Pons (tissue), 1 donor: Measurements from ENCODE around the gene BEND3.
"Not testable (repeated sequence)": the region's sequence is repeated elsewhere in the genome, so short reads cannot be mapped to it uniquely, and the experiment has no call there.

Experiments used
- DNase-seq: peaks from one replicate; pipeline ENCODE4 v3.0.0-alpha.2; 2016; ENCODE audit warnings: low spot score

Gene BEND3

GRCh38 chr6:107114926-107115694 is at the start of gene BEND3:
TSS of gene BEND3 (minus strand) at chr6:107115515. CDS start at chr6:107099285, 16,230 bp downstream.
- DNase-seq, result no peak

- not testable (repeated sequence) for DNase-seq
These were observed 49.0 kb upstream of the BEND3 start for GRCh38 chr6:107164299-107164698.

GRCh38 chr6:107161521-107161920 is 46.2 kb upstream of the BEND3 start:
- DNase-seq, result no peak

- no peak for DNase-seq
These were observed 41.3 kb upstream of the BEND3 start for GRCh38 chr6:107156617-107157016.

GRCh38 chr6:107154801-107155160 is 39.5 kb upstream of the BEND3 start:
- DNase-seq, result no peak

- no peak for DNase-seq
These were observed 39.0 kb upstream of the BEND3 start for GRCh38 chr6:107154131-107154800.

- no peak for DNase-seq
These were observed 37.5 kb upstream of the BEND3 start for GRCh38 chr6:107152638-107153430.

- DNase-seq, result no peak
These were observed 29.4 kb upstream of the BEND3 start for GRCh38 chr6:107144666-107145065.

- no peak for DNase-seq
These were observed 28.7 kb upstream of the BEND3 start for GRCh38 chr6:107144014-107144413.

GRCh38 chr6:107140581-107140980 is 25.3 kb upstream of the BEND3 start:
- no peak for DNase-seq

GRCh38 chr6:107136324-107136723 is 21.0 kb upstream of the BEND3 start:
- DNase-seq, result not testable (repeated sequence)

- not testable (repeated sequence) for DNase-seq
These were observed 19.8 kb upstream of the BEND3 start for GRCh38 chr6:107135048-107135680.

- no peak for DNase-seq
These were observed 17.1 kb upstream of the BEND3 start for GRCh38 chr6:107132330-107132954.

- no peak for DNase-seq
These were observed 14.1 kb upstream of the BEND3 start for GRCh38 chr6:107129370-107129925.

GRCh38 chr6:107128577-107128976 is 13.3 kb upstream of the BEND3 start:
- no peak for DNase-seq

- DNase-seq, result no peak
These were observed 12.9 kb upstream of the BEND3 start for GRCh38 chr6:107128175-107128574.

GRCh38 chr6:107125771-107126170 is 10.5 kb upstream of the BEND3 start:
- DNase-seq, result no peak

GRCh38 chr6:107124934-107125348 is 9.6 kb upstream of the BEND3 start:
- no peak for DNase-seq

- DNase-seq, result no peak
These were observed 8.2 kb upstream of the BEND3 start for GRCh38 chr6:107123501-107123900.

GRCh38 chr6:107122748-107123147 is 7.4 kb upstream of the BEND3 start:
- DNase-seq, result no peak

GRCh38 chr6:107121964-107122495 is 6.7 kb upstream of the BEND3 start:
- DNase-seq, result no peak
